GM19463 (cell line): ENCODE results near the gene PLCB1.

Experiments used
- ATAC-seq: cut with Tn5 transposase; IDR thresholded peaks from one replicate; pipeline ENCODE4 v1.9.1; 2021; ENCODE audit warnings: mild to moderate bottlenecking, moderate library complexity; ENCODE audit not compliant: unreplicated experiment

Gene PLCB1

GRCh38 chr20:8525017-8525343 is 392.9 kb downstream of the PLCB1 start:
- no peak for ATAC-seq

GRCh38 chr20:8526610-8527009 is 394.5 kb downstream of the PLCB1 start:
- ATAC-seq: no peak

GRCh38 chr20:8527998-8528723 is 396.1 kb downstream of the PLCB1 start:
- peak; percentile 78 for ATAC-seq

- no peak for ATAC-seq
These were observed 398.0 kb downstream of the PLCB1 start for GRCh38 chr20:8530022-8530421.

GRCh38 chr20:8532169-8532568 is 400.1 kb downstream of the PLCB1 start:
- ATAC-seq: no peak

GRCh38 chr20:8534368-8535160 is 402.5 kb downstream of the PLCB1 start:
- ATAC-seq: no peak

- no peak for ATAC-seq
These were observed 403.6 kb downstream of the PLCB1 start for GRCh38 chr20:8535403-8536261.

- no peak for ATAC-seq
These were observed 404.2 kb downstream of the PLCB1 start for GRCh38 chr20:8536262-8536618.

GRCh38 chr20:8540466-8540865 is 408.4 kb downstream of the PLCB1 start:
- ATAC-seq: no peak

GRCh38 chr20:8542110-8542486 is 410.0 kb downstream of the PLCB1 start:
- ATAC-seq: no peak

GRCh38 chr20:8545212-8545611 is 413.1 kb downstream of the PLCB1 start:
- ATAC-seq: no peak

- ATAC-seq: no peak
These were observed 415.1 kb downstream of the PLCB1 start for GRCh38 chr20:8547035-8547650.

- no peak for ATAC-seq
These were observed 416.0 kb downstream of the PLCB1 start for GRCh38 chr20:8547968-8548588.

- ATAC-seq: no peak
These were observed 417.1 kb downstream of the PLCB1 start for GRCh38 chr20:8549192-8549591.

GRCh38 chr20:8557711-8558110 is 425.6 kb downstream of the PLCB1 start:
- no peak for ATAC-seq

- no peak for ATAC-seq
These were observed 430.3 kb downstream of the PLCB1 start for GRCh38 chr20:8562356-8562755.

- no peak for ATAC-seq
These were observed 436.0 kb downstream of the PLCB1 start for GRCh38 chr20:8568075-8568474.

- ATAC-seq: no peak
These were observed 437.7 kb downstream of the PLCB1 start for GRCh38 chr20:8569766-8570165.

- ATAC-seq: no peak
These were observed 439.5 kb downstream of the PLCB1 start for GRCh38 chr20:8571611-8572010.

- ATAC-seq: no peak
These were observed 441.6 kb downstream of the PLCB1 start for GRCh38 chr20:8573686-8574085.

- ATAC-seq: no peak
These were observed 443.0 kb downstream of the PLCB1 start for GRCh38 chr20:8575114-8575513.
